ENCODE data around the gene PRELID2. TPM values are rescaled to one million over a fixed set of nuclear protein-coding genes. Genes with fewer than 3 reads are reported as not detected.

PRELID2 gene
- total RNA-seq, 4 donors from 2014 or later: 13.6 to 19.8 (median 17.3) TPM

DNA sequence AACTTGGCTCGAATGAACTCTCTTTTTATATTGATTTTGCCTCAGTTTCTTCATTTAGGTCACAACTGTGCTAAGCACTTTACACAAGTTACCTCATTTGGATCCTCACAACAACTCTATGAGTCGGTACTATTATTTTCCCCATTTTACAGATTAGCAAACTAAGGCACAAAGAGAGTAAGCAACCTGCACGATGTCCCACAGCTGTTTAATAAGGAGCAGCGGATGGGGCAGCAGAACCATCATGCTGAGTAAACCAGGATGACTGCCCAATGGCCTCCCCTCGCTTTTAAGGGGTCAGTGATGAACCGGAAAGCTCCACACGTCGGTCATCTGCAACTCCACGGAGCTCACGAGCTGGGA, 607 bp downstream of the PRELID2 start:
- peak overlapping the region; percentile 68 to 83 for H3K4me3 ChIP-seq
- H3K4me1 ChIP-seq: peaks cover 0 to 48% (median 15%) of the 10 kb centered on the region in 3 donors
- H3K36me3 ChIP-seq: no peaks in the 10 kb centered on the region
- H3K9me3 ChIP-seq: no peaks in the 10 kb centered on the region
- TF ChIP-seq CTCF (IDR thresholded peaks at IDR 0.05) (no peak), POLR2AphosphoS5 (IDR thresholded peaks at IDR 0.05) (no peak), EP300 (IDR thresholded peaks at IDR 0.05) (no peak), POLR2A (IDR thresholded peaks at IDR 0.05) (no peak)
- WGBS, 2 donors (ENCODE audit: low coverage in 1 of 2): 40 to 56% methylated on average over 1 to 3 of the region's 10 CpGs
- H3K27ac ChIP-seq: peak overlapping the region in 3 of 4 donors; percentile 70 to 83 (median 82)
- ATAC-seq: peak; percentile 11
- no peaks in the 10 kb centered on the region for H3K27me3 ChIP-seq

DNA sequence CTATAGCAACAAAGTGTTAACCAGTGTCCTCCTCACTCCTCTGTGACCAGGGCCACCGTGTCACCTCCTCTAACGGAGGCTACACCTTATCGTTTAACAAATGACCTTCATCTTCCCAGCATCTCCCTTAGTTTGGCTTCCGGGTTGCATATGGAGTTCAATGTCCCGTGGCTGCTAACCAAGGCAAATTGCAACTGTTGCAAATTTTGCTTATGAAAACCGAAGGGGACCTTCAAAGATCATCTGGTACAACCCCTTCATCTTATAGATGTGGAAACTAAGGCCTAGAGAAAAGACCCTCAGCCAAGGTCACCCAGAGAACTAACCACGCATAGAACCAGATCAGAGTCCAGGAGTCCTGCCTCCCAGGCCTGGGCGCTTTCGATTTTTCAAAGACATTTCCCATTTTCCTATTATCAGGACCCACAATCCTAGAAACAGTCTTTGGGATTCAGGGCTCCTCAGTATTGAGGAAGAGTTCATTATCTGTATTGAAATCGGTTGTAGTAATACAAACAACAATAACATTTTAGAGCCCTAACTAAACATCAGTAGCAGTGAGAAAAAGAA, 1.4 kb downstream of the PRELID2 start:
- Histone ChIP-seq H3K4me3 (no peak overlapping the region), H3K9me3 (no peaks in the 10 kb centered on the region), H3K4me1 (peaks cover 0 to 51% (median 15%) of the 10 kb centered on the region in 3 donors), H3K27me3 (no peaks in the 10 kb centered on the region), H3K27ac (peak overlapping the region in 1 of 4 donors; percentile 4), H3K36me3 (no peaks in the 10 kb centered on the region)
- TF ChIP-seq POLR2AphosphoS5 (IDR thresholded peaks at IDR 0.05) (no peak), EP300 (IDR thresholded peaks at IDR 0.05) (no peak), POLR2A (IDR thresholded peaks at IDR 0.05) (no peak), CTCF (IDR thresholded peaks at IDR 0.05) (no peak)
- 69 to 80% methylated on average over 8 to 10 of the region's 10 CpGs for WGBS, 2 donors (ENCODE audit: low coverage in 1 of 2)
- ATAC-seq: no peak

DNA sequence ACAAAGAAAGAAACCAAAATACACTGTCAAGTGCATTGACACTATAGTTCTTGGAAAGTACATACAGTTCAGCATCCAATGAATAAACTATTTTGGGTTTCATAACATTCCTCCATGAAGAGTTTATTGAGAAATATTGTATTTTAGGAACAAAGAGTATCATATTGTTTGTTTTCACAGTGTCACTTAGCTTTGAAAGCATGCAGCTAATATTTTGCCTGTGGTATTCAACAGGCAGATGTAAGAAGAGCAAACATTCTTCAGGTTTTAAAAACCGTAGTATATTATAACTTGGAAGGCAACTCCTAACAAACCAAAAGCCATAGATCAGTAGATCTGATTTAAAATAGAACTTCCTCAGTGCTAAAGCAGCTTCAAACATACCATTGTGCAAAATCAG, 4.5 kb downstream of the PRELID2 start:
- no peak for TF ChIP-seq CTCF (IDR thresholded peaks at IDR 0.05)
- TF ChIP-seq EP300 (IDR thresholded peaks at IDR 0.05): no peak
- no peak for TF ChIP-seq POLR2A (IDR thresholded peaks at IDR 0.05)
- no peak for TF ChIP-seq POLR2AphosphoS5 (IDR thresholded peaks at IDR 0.05)
- WGBS, 2 donors (ENCODE audit: low coverage in 1 of 2): 13 to 22% methylated on average over 1 of the region's 1 CpG
- Histone ChIP-seq H3K4me1 (peaks cover 0 to 44% (median 15%) of the 10 kb centered on the region in 3 donors), H3K27ac (peak overlapping the region in 3 of 4 donors; percentile 45 to 67 (median 66)), H3K4me3 (no peak overlapping the region), H3K9me3 (no peaks in the 10 kb centered on the region), H3K27me3 (no peaks in the 10 kb centered on the region), H3K36me3 (no peaks in the 10 kb centered on the region)
- no peak for ATAC-seq

- Histone ChIP-seq H3K9me3 (no peaks in the 10 kb centered on the region), H3K4me3 (no peak overlapping the region), H3K4me1 (peaks cover 0 to 41% (median 15%) of the 10 kb centered on the region in 3 donors), H3K27ac (peak overlapping the region in 3 of 4 donors; percentile 45 to 67 (median 66)), H3K27me3 (no peaks in the 10 kb centered on the region), H3K36me3 (no peaks in the 10 kb centered on the region)
- ATAC-seq: no peak
- TF ChIP-seq POLR2AphosphoS5 (IDR thresholded peaks at IDR 0.05) (no peak), EP300 (IDR thresholded peaks at IDR 0.05) (no peak), CTCF (IDR thresholded peaks at IDR 0.05) (no peak), POLR2A (IDR thresholded peaks at IDR 0.05) (no peak)
Measured at GRCh38 chr5:145829708-145830361, 5.3 kb downstream of the PRELID2 start.

Measured in gastroesophageal sphincter (tissue), 4 donors.